Measurements from ENCODE around the gene TECPR2. TPM values are rescaled to one million over a fixed set of nuclear protein-coding genes. Genes with fewer than 3 reads are reported as not detected.

TECPR2 gene
- total and polyA plus RNA-seq, 10 of the 15 experiments (the other 5 are each of a cell fraction or from before 2014, with no cell fraction given), result 0.15 to 10.0 (median 3.0) TPM

DNA sequence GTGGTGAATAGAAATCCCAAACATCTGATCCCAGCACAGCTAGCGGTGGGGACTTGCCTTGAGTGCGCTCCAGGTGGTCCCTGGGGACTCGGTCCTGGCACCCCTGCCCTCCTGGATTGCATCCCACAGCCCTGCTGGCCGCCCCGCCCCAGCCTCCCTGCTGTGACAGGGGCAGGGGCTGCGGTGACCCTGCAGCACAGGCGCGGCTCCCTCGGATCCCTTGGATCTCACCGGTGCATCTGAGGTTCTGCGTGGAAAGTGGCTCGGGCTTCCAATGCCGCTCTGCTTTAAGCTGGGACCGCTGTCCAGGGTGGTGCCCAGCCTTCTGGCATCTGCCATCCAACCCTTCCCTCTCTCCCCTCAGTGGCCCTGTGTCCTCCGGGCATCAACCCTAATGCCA is 130.8 kb downstream of the TECPR2 start:
- in situ Hi-C loops (cut with MboI), result no loop called here
- CTCF ChIA-PET, result interaction anchor here (1.0 kb wide), 1 partner anchor 22 kb away, joined by 4 read pairs; no protein-coding TSS in a partner anchor
- WGBS (ENCODE audit: insufficient coverage, insufficient replicate concordance, low lambda C conversion rate, missing lambda C conversion rate), result 82% methylated on average over 15 of the region's 15 CpGs

GRCh38 chr14:102495491-102496330 is 133.0 kb downstream of the TECPR2 start:
- ChIA-PET POLR2A (no interaction called here), CTCF (no interaction called here), RAD21 (ENCODE audit: unreplicated experiment) (no interaction called here), SMC1A (ENCODE audit: uncharacterized antibody, unreplicated experiment) (no interaction called here)
- Histone ChIP-seq H3K4me2 (ENCODE audit: control insufficient read depth, insufficient read depth) (no peak overlapping the region), H3K79me2 (ENCODE audit: control insufficient read depth, insufficient read depth, low read length) (no peaks in the 10 kb centered on the region), H3K4me3 (no peak overlapping the region), H3K4me1 (ENCODE audit: control insufficient read depth, insufficient read depth, low read length) (no peaks in the 10 kb centered on the region), H3K9ac (ENCODE audit: control insufficient read depth, insufficient read depth, low read length) (no peak overlapping the region), H3K9me3 (replicated peaks; ENCODE audit: control insufficient read depth, insufficient read depth, low read length) (no peaks in the 10 kb centered on the region), H3K36me3 (ENCODE audit: control insufficient read depth in 2 of 2, insufficient read depth in 2 of 2, low read length in 1 of 2) (no peaks in the 10 kb centered on the region), H4K20me1 (ENCODE audit: control insufficient read depth, insufficient read depth) (no peaks in the 10 kb centered on the region), H3K27ac (ENCODE audit: control insufficient read depth, insufficient read depth) (no peak overlapping the region), H3K27me3 (replicated peaks in 1 of 2; ENCODE audit: control insufficient read depth in 2 of 2, insufficient read depth in 2 of 2, low read length in 1 of 2) (no peaks in the 10 kb centered on the region), H2AFZ (ENCODE audit: control insufficient read depth, low read depth, low read length) (no peak overlapping the region)
- intact Hi-C loops (cut with micrococcal nuclease; ENCODE audit: unreplicated experiment) (no loop called here), in situ Hi-C loops (cut with MboI) (no loop called here)
- DNase-seq (ENCODE audit: low read depth, low spot score) (no peak), ATAC-seq (no peak), FAIRE-seq (no peak)
- BruUV-seq (replicated peaks), result no TSS peak
- 75% methylated on average over 26 of the region's 26 CpGs for whole genome bisulfite sequencing (ENCODE audit: insufficient coverage, insufficient replicate concordance, low lambda C conversion rate, missing lambda C conversion rate)
- TF ChIP-seq JUND (IDR thresholded peaks at IDR 0.05; ENCODE audit: low read depth, low read length), result no peak
- no peak for TF ChIP-seq PML (IDR thresholded peaks at IDR 0.05; ENCODE audit: low read length)
- TF ChIP-seq SKIL (IDR thresholded peaks at IDR 0.05; ENCODE audit: low read depth, poor library complexity, severe bottlenecking), result no peak
- no peak for TF ChIP-seq WRNIP1 (IDR thresholded peaks at IDR 0.05; ENCODE audit: borderline replicate concordance, low read depth, low read length)
- no peak for TF ChIP-seq SMC3 (IDR thresholded peaks at IDR 0.05; ENCODE audit: borderline replicate concordance, low read length)
- no peak for TF ChIP-seq BHLHE40 (IDR thresholded peaks at IDR 0.05; ENCODE audit: borderline replicate concordance in 1 of 2, low read depth in 2 of 2, low read length in 1 of 2)
- no peak for TF ChIP-seq NR2C1 (IDR thresholded peaks at IDR 0.05)
- TF ChIP-seq HDAC6 (IDR thresholded peaks at IDR 0.05; ENCODE audit: unreplicated experiment), result no peak
- TF ChIP-seq TCF3 (IDR thresholded peaks at IDR 0.05; ENCODE audit: borderline replicate concordance, insufficient read depth, low read depth, low read length), result no peak
- no peak for TF ChIP-seq EGR1 (IDR thresholded peaks at IDR 0.05; ENCODE audit: borderline replicate concordance in 1 of 2, low read depth in 2 of 2, low read length in 2 of 2)
- no peak for TF ChIP-seq CBFB (IDR thresholded peaks at IDR 0.05; ENCODE audit: low read depth)
- TF ChIP-seq NR2F1 (conservative IDR thresholded peaks at IDR 0.05), result no peak
- TF ChIP-seq NFXL1 (IDR thresholded peaks at IDR 0.05; ENCODE audit: borderline replicate concordance), result no peak

More for the DNA sequence above, 130.8 kb downstream of the TECPR2 start:
- BruUV-seq (replicated peaks), result no TSS peak
- ATAC-seq, result no peak
- no peak for FAIRE-seq
- Histone ChIP-seq H2AFZ (ENCODE audit: control insufficient read depth, low read depth, low read length) (no peak overlapping the region), H4K20me1 (ENCODE audit: control insufficient read depth, insufficient read depth) (no peaks in the 10 kb centered on the region), H3K79me2 (ENCODE audit: control insufficient read depth, insufficient read depth, low read length) (no peaks in the 10 kb centered on the region), H3K4me3 (no peak overlapping the region), H3K9me3 (replicated peaks; ENCODE audit: control insufficient read depth, insufficient read depth, low read length) (no peaks in the 10 kb centered on the region), H3K36me3 (ENCODE audit: control insufficient read depth in 2 of 2, insufficient read depth in 2 of 2, low read length in 1 of 2) (no peaks in the 10 kb centered on the region), H3K9ac (ENCODE audit: control insufficient read depth, insufficient read depth, low read length) (no peak overlapping the region), H3K4me1 (ENCODE audit: control insufficient read depth, insufficient read depth, low read length) (no peaks in the 10 kb centered on the region), H3K27me3 (replicated peaks in 1 of 2; ENCODE audit: control insufficient read depth in 2 of 2, insufficient read depth in 2 of 2, low read length in 1 of 2) (no peaks in the 10 kb centered on the region), H3K27ac (ENCODE audit: control insufficient read depth, insufficient read depth) (no peak overlapping the region), H3K4me2 (ENCODE audit: control insufficient read depth, insufficient read depth) (no peak overlapping the region)
- ChIA-PET RAD21 (ENCODE audit: unreplicated experiment) (no interaction called here), SMC1A (ENCODE audit: uncharacterized antibody, unreplicated experiment) (no interaction called here), POLR2A (interaction anchor here (0.5 kb wide), 2 partner anchors 49 to 552 kb away, joined by 3 read pairs; no protein-coding TSS in a partner anchor)
- no peak for DNase-seq (ENCODE audit: low read depth, low spot score)
- intact Hi-C loops (cut with micrococcal nuclease; ENCODE audit: unreplicated experiment), result no loop called here
- TF ChIP-seq SUZ12 (IDR thresholded peaks at IDR 0.05; ENCODE audit: unreplicated experiment), result no peak

Data from GM12878 (cell line).